HG03520 (cell line): ENCODE results near the gene HAT1.
A peak's percentile ranks its signal among the peaks of the same experiment; 100 is the strongest.
"Not testable (repeated sequence)": the region's sequence is repeated elsewhere in the genome, so short reads cannot be mapped to it uniquely, and the experiment has no call there.

Experiments
- ATAC-seq: cut with Tn5 transposase; IDR thresholded peaks from one replicate; pipeline ENCODE4 v1.9.1; 2021; ENCODE audit warnings: mild to moderate bottlenecking, moderate library complexity; ENCODE audit not compliant: unreplicated experiment

HAT1 gene

GRCh38 chr2:171966688-171967087 lies 44.4 kb downstream of the HAT1 start:
- no peak for ATAC-seq

GRCh38 chr2:171968509-171968908 lies 46.2 kb downstream of the HAT1 start:
- no peak for ATAC-seq

- no peak for ATAC-seq
Observed at GRCh38 chr2:171972329-171972982, 50.2 kb downstream of the HAT1 start.

- no peak for ATAC-seq
Observed at GRCh38 chr2:171979103-171979502, 56.8 kb downstream of the HAT1 start.

GRCh38 chr2:171983924-171984323 lies 61.7 kb downstream of the HAT1 start:
- not testable (repeated sequence) for ATAC-seq

- no peak for ATAC-seq
Observed at GRCh38 chr2:171985076-171985475, 62.8 kb downstream of the HAT1 start.

- ATAC-seq: no peak
Observed at GRCh38 chr2:171986778-171987177, 64.5 kb downstream of the HAT1 start.

- no peak for ATAC-seq
Observed at GRCh38 chr2:171991027-171991426, 68.8 kb downstream of the HAT1 start.

- no peak for ATAC-seq
Observed at GRCh38 chr2:171995586-171995985, 73.3 kb downstream of the HAT1 start.

- ATAC-seq: no peak
Observed at GRCh38 chr2:171996021-171996420, 73.8 kb downstream of the HAT1 start.

GRCh38 chr2:171997031-171997430 lies 74.8 kb downstream of the HAT1 start:
- ATAC-seq: not testable (repeated sequence)

GRCh38 chr2:171999161-171999560 lies 76.9 kb downstream of the HAT1 start:
- ATAC-seq: no peak

GRCh38 chr2:171999604-172000469 lies 77.6 kb downstream of the HAT1 start, which contains the start of gene METAP1D:
Gene METAP1D, plus strand, starts transcription at chr2:171999953. Its CDS starts 17 bp downstream, at chr2:171999970.
- ATAC-seq: peak; percentile 96

GRCh38 chr2:172000696-172001361 lies 78.6 kb downstream of the HAT1 start:
- no peak for ATAC-seq

GRCh38 chr2:172007372-172007771 lies 85.1 kb downstream of the HAT1 start:
- no peak for ATAC-seq

- ATAC-seq: no peak
Observed at GRCh38 chr2:172009823-172010222, 87.6 kb downstream of the HAT1 start.

GRCh38 chr2:172011812-172012575 lies 89.7 kb downstream of the HAT1 start:
- no peak for ATAC-seq

GRCh38 chr2:172012677-172013391 lies 90.6 kb downstream of the HAT1 start:
- no peak for ATAC-seq

GRCh38 chr2:172013396-172013795 lies 91.1 kb downstream of the HAT1 start:
- no peak for ATAC-seq
